ENCODE measurements around the gene XXYLT1. TPM values are rescaled to one million over a fixed set of nuclear protein-coding genes. Genes with fewer than 3 reads are reported as not detected.

Gene XXYLT1
- total RNA-seq, 1 donor from 2014 or later: 16.4 TPM

GRCh38 chr3:195307711-195308110 lies 36.8 kb upstream of the XXYLT1 start:
- Mint-ChIP-seq H3K9me3 (no peaks in the 10 kb centered on the region), H3K4me3 (no peak overlapping the region), H3K27me3 (ENCODE audit: insufficient read depth, low read depth) (no peaks in the 10 kb centered on the region), H3K27ac (no peak overlapping the region), H3K36me3 (no peaks in the 10 kb centered on the region), H3K4me1 (no peaks in the 10 kb centered on the region)
- Histone ChIP-seq H3K79me2 (ENCODE audit: low read depth) (no peaks in the 10 kb centered on the region), H2AFZ (replicated peaks) (no peak overlapping the region), H3K4me2 (no peak overlapping the region), H3K4me3 (no peak overlapping the region), H3K27me3 (no peaks in the 10 kb centered on the region), H3K4me1 (no peaks in the 10 kb centered on the region), H3K27ac (no peak overlapping the region), H3F3A (ENCODE audit: low read depth) (no peaks in the 10 kb centered on the region), H4K20me1 (ENCODE audit: low read depth) (no peaks in the 10 kb centered on the region), H3K9ac (no peak overlapping the region), H3K9me3 (ENCODE audit: low read depth) (no peaks in the 10 kb centered on the region), H3K36me3 (no peaks in the 10 kb centered on the region)
- TF ChIP-seq EZH2phosphoT487 (IDR thresholded peaks at IDR 0.05) (no peak), EZH2 (IDR thresholded peaks at IDR 0.05) (no peak)
- TF ChIP-seq, protein P1, sequence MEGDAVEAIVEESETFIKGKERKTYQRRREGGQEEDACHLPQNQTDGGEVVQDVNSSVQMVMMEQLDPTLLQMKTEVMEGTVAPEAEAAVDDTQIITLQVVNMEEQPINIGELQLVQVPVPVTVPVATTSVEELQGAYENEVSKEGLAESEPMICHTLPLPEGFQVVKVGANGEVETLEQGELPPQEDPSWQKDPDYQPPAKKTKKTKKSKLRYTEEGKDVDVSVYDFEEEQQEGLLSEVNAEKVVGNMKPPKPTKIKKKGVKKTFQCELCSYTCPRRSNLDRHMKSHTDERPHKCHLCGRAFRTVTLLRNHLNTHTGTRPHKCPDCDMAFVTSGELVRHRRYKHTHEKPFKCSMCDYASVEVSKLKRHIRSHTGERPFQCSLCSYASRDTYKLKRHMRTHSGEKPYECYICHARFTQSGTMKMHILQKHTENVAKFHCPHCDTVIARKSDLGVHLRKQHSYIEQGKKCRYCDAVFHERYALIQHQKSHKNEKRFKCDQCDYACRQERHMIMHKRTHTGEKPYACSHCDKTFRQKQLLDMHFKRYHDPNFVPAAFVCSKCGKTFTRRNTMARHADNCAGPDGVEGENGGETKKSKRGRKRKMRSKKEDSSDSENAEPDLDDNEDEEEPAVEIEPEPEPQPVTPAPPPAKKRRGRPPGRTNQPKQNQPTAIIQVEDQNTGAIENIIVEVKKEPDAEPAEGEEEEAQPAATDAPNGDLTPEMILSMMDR (IDR thresholded peaks at IDR 0.05): no peak
- DNase-seq (ENCODE audit: low spot score): no peak

DNA sequence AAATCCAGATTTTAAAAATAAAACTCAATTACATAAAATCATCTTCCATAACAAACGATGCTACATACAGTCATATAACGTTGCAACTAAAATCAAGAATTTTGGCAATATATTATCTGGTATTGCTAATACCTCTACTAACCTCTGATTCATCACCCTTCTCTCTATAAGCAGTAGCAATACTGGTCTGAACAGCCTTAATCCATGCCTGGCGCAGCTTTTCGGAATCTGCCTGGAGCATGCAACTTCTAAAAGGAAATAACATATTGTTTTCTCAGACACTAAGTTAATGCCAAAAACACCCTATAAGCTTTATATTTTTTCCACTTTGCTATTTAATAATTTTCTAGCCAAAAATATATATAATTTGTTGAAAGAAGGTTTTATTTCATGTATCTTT lies 35.4 kb upstream of the XXYLT1 start:
- H3K9me3 ChIP-seq (ENCODE audit: low read depth): no peaks in the 10 kb centered on the region
- no peaks in the 10 kb centered on the region for H3K27me3 ChIP-seq
- H3K4me1 Mint-ChIP-seq: no peaks in the 10 kb centered on the region
- no peak overlapping the region for H3K27ac ChIP-seq
- no peak overlapping the region for H2AFZ ChIP-seq (replicated peaks)
- H4K20me1 ChIP-seq (ENCODE audit: low read depth): no peaks in the 10 kb centered on the region
- no peaks in the 10 kb centered on the region for H3K4me1 ChIP-seq
- no peak overlapping the region for H3K4me2 ChIP-seq
- no peak overlapping the region for H3K4me3 Mint-ChIP-seq
- no peaks in the 10 kb centered on the region for H3K9me3 Mint-ChIP-seq
- H3K4me3 ChIP-seq: no peak overlapping the region
- no peak overlapping the region for H3K27ac Mint-ChIP-seq
- no peaks in the 10 kb centered on the region for H3K27me3 Mint-ChIP-seq (ENCODE audit: insufficient read depth, low read depth)
- H3K79me2 ChIP-seq (ENCODE audit: low read depth): no peaks in the 10 kb centered on the region
- H3F3A ChIP-seq (ENCODE audit: low read depth): no peaks in the 10 kb centered on the region
- TF ChIP-seq EZH2phosphoT487 (IDR thresholded peaks at IDR 0.05) (no peak), EZH2 (IDR thresholded peaks at IDR 0.05) (no peak)
- TF ChIP-seq, protein P1 (IDR thresholded peaks at IDR 0.05): no peak
- no peaks in the 10 kb centered on the region for H3K36me3 ChIP-seq
- no peak for DNase-seq (ENCODE audit: low spot score)
- H3K9ac ChIP-seq: no peak overlapping the region
- peaks cover 3% of the 10 kb centered on the region for H3K36me3 Mint-ChIP-seq

GRCh38 chr3:195302431-195302830 lies 31.5 kb upstream of the XXYLT1 start:
- no peak for TF ChIP-seq EZH2 (IDR thresholded peaks at IDR 0.05)
- TF ChIP-seq EZH2phosphoT487 (IDR thresholded peaks at IDR 0.05): no peak
- no peaks in the 10 kb centered on the region for H3K4me1 Mint-ChIP-seq
- no peak overlapping the region for H3K4me3 Mint-ChIP-seq
- H3K27me3 Mint-ChIP-seq (ENCODE audit: insufficient read depth, low read depth): no peaks in the 10 kb centered on the region
- Histone ChIP-seq H3K4me3 (no peak overlapping the region), H3K4me1 (no peaks in the 10 kb centered on the region), H3K36me3 (no peaks in the 10 kb centered on the region), H3K79me2 (ENCODE audit: low read depth) (no peaks in the 10 kb centered on the region), H3F3A (ENCODE audit: low read depth) (no peaks in the 10 kb centered on the region), H3K27ac (no peak overlapping the region), H3K9ac (no peak overlapping the region), H4K20me1 (ENCODE audit: low read depth) (no peaks in the 10 kb centered on the region), H3K9me3 (ENCODE audit: low read depth) (no peaks in the 10 kb centered on the region), H3K27me3 (no peaks in the 10 kb centered on the region), H2AFZ (replicated peaks) (no peak overlapping the region), H3K4me2 (no peak overlapping the region)
- H3K36me3 Mint-ChIP-seq: peaks cover 10% of the 10 kb centered on the region
- H3K9me3 Mint-ChIP-seq: no peaks in the 10 kb centered on the region
- DNase-seq (ENCODE audit: low spot score): no peak
- H3K27ac Mint-ChIP-seq: no peak overlapping the region

DNA sequence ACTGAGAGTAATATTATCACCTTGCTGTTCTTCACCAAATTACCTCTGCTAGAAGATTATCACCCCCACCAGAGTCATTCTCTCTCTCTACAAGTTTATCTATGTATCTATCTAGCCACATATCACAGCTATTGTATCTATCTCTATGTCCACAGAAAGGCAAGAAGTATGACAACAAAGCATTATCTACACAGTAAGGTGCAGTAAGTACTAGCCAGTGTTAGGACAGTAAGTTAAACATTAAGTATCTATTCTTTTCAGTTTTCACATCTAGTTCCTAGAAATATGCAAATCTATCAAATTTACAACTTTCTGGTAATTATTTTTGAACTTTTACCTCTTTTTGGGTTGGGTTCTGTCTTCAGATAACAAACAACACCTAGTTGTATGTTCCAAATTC lies 26.5 kb upstream of the XXYLT1 start:
- Mint-ChIP-seq H3K27me3 (ENCODE audit: insufficient read depth, low read depth) (no peaks in the 10 kb centered on the region), H3K27ac (no peak overlapping the region), H3K36me3 (peaks cover 13% of the 10 kb centered on the region), H3K9me3 (no peaks in the 10 kb centered on the region), H3K4me3 (no peak overlapping the region), H3K4me1 (no peaks in the 10 kb centered on the region)
- Histone ChIP-seq H3K4me3 (no peak overlapping the region), H3F3A (ENCODE audit: low read depth) (no peaks in the 10 kb centered on the region), H3K4me2 (no peak overlapping the region), H2AFZ (replicated peaks) (no peak overlapping the region), H3K79me2 (ENCODE audit: low read depth) (no peaks in the 10 kb centered on the region), H3K27me3 (no peaks in the 10 kb centered on the region), H3K9me3 (ENCODE audit: low read depth) (no peaks in the 10 kb centered on the region), H3K9ac (no peak overlapping the region), H4K20me1 (ENCODE audit: low read depth) (no peaks in the 10 kb centered on the region), H3K27ac (no peak overlapping the region), H3K4me1 (no peaks in the 10 kb centered on the region), H3K36me3 (no peaks in the 10 kb centered on the region)
- DNase-seq (ENCODE audit: low spot score): no peak
- no peak for TF ChIP-seq EZH2 (IDR thresholded peaks at IDR 0.05)
- no peak for TF ChIP-seq EZH2phosphoT487 (IDR thresholded peaks at IDR 0.05)
- TF ChIP-seq, protein P1 (IDR thresholded peaks at IDR 0.05): no peak
